NCI-H128 (cell line): ENCODE measurements around the gene UPF1.

Source experiments
- DNase-seq: peaks from one replicate; lab custom pipeline; 2025; ENCODE audit not compliant: unreplicated experiment; lab: John Stamatoyannopoulos, UW

Gene UPF1

GRCh38 chr19:18833849-18834643 lies 2.3 kb downstream of the UPF1 start:
- no peak for DNase-seq

- no peak for DNase-seq
These were observed 2.9 kb downstream of the UPF1 start for GRCh38 chr19:18834644-18834984.

- DNase-seq, result no peak
These were observed 7.9 kb downstream of the UPF1 start for GRCh38 chr19:18839465-18840287.

DNA sequence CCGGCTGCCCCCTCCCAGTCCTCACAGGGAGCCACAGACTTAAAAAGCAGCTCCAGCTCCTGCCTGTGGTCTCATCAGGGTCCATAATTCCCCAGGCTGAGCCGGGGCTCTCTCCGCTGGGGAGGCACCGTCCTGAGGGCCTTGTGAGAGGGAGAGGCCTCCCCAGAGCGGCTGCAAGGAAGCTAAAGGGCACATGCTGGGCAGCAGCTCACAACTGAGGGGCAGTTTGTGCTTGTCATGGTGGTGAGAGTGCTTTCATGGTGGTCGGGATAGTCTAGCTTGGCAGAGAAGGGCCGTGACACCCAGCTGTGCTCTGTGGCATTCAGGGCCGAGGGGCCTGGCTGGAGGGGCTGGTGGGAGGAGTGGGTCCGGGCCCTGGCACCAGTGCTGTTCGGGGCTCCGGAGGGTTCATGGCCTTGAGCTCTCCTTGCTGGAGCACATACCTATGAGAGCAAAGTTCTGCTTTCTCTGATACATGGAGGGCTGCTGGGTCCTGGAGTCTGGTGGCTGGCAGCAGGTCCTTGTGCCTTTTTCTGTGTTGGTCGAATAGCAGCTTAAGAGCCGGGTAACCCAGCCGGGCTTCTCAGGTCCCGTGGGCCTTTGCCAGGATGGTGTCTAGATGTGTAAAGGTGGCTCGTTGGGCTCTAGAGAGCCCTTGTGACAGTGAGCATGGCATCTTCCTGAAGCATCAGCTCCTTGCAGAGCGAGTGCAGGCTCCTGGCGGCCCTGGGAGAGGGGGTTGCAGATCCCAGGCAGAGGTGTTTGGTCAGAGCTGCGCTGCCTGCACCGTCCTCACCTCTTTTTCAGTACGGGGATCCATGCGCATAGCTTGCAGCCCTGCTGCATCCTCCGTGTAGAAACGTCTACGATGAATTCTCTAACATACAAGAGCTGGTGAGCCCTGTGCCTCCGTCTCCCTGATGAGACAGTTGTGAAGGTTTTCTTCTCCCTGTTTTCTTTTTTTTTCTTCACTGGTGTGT lies 8.8 kb downstream of the UPF1 start:
- no peak for DNase-seq

DNA sequence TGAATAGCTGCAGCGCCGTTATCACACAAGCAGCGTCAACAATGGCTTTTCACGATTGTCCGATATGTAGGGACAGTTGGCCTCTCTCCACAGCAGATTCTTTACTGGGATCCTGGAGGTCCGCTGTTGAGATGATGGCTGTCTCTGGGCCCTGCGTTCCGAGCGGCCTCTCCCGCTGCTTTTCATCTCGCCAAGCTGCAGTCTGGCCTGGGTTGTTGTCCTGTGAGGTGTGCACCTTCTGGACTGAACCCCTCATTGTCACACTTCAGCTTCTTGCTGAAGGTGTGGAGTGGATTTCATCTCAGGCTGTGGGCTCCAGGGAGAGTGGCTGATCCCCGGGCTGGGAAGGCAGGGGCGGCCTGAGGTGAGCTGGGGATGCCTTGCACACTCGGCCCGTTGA lies 9.6 kb downstream of the UPF1 start:
- DNase-seq, result no peak

GRCh38 chr19:18842166-18842565 lies 10.4 kb downstream of the UPF1 start:
- no peak for DNase-seq

- no peak for DNase-seq
These were observed 12.2 kb downstream of the UPF1 start for GRCh38 chr19:18843960-18844359.

DNA sequence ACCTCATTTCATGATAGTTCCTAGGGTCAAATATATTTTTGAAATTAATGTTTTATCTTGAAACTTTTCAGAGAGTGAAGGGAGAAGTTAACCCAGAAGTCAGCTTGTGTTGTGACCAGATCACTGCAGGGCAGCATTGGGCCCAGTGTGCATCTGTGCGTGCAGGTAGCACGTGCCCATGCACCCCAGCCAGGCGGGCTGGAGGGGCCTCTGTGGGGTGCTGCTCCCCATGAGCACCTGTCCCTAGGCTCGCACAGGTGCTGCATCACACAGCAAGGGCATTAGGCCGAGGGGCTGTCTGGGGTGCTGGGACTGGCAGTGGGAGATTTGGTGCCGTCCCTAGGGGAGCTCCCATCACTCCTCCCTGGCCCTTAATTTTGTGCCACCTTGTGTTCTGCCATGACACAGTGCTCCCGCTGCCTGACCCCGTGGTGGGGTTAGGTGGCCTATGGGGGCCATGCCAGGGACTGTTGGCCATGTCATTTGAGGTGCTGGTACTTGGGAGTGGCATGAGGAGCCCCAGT lies 13.1 kb downstream of the UPF1 start:
- no peak for DNase-seq

DNA sequence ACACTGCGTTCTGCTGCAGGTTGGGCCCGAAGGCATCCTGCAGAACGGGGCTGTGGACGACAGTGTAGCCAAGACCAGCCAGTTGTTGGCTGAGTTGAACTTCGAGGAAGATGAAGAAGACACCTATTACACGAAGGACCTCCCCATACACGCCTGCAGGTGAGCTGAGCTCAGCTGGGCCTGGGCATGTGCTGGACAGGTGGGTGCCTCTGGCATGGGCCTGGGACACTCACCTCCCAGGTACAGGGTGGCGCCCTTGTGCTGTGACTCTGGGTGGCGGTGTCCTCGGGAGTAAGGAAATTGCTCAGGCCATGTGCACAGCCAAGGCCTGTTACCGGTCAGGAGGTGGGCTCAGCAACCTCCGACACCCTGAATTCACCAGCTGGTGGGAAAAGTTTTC lies 14.2 kb downstream of the UPF1 start:
- no peak for DNase-seq

DNA sequence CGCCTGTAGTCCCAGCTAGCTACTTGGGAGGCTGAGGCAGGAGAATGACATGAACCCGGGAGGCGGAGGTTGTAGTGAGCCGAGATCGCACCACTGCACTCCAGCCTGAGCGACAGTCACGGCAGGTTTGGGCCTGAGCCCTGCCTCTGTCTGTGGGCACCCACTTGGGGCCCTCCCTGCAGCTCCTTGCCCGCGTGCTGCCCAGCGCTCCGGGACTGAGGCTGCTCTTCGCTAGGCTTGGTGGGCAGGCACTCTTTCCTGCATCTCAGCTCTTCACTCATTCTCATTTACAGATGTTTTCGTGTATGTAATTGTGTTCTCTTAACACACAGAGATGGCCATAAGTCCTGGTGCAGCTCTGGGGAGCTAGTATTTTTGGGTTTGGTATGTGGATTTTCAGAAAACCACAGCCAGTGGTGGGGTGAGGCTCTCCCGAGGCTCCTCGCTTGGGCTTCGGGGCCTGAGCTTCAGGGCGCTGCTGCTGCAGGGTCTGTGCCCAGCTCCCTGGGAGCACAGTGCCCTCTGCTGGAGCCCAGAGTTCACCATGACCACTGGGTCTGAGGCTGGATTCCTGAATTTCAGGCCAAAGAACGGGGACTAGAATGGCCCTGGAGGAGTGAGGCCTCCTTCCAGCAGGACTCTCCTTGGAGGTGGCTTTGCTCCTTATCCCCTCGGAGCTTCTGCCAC lies 15.2 kb downstream of the UPF1 start:
- no peak for DNase-seq

GRCh38 chr19:18847549-18848463 lies 16.0 kb downstream of the UPF1 start:
- DNase-seq, result no peak

DNA sequence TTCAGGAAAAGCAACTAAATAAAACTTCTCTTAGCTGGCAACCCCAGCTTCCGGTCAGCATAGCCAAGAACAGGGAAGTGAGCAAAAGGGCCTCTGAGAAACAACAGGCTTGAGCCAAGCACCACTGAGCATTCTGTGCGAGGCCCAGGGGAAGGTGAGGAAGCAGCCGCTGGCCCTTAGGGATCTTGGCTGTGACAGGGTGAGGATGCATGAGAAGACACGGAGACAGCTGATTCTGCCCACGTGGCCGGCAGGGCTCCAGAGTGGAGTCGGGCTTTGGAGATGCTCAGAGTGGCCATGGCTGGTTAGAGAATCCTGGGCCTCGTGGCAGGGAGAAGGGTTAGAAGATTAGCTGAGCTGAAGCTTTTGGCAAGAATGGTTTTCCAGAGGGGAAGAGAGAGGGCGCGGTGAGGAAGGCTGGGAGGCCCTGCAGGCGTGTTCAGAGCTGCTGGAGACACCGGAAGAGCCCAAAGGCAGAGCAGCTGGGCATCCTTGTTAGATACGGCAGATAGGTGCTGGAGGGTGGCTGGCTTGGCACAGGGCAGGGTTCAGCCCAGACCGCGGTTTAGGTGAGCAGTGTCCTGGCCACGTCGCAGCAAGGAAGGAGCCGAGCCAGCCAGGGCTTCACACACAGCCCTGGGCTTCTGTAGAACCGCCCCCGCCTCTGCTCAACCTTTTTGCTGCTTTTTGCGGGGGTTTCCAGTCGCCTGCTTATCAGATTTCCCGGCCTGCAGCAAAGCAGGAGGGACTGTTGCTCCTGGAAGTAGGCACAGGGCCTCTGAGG lies 17.3 kb downstream of the UPF1 start:
- DNase-seq, result no peak

GRCh38 chr19:18849838-18850400 lies 18.2 kb downstream of the UPF1 start:
- no peak for DNase-seq

GRCh38 chr19:18850471-18851375 lies 19.0 kb downstream of the UPF1 start:
- no peak for DNase-seq

- no peak for DNase-seq
These were observed 20.0 kb downstream of the UPF1 start for GRCh38 chr19:18851673-18852325.

- DNase-seq, result no peak
These were observed 20.9 kb downstream of the UPF1 start for GRCh38 chr19:18852648-18853047.
